22Rv1 (cell line): ENCODE results near the gene CAMTA1.

Experiments
- CTCF ChIP-seq: fragments of 450-650 bp; IDR thresholded peaks from 2 replicates; pipeline ENCODE4 v1.5.1; 2017; ENCODE audit warnings: mild to moderate bottlenecking
- ZFX ChIP-seq: fragments of 450-650 bp; IDR thresholded peaks from 2 replicates; pipeline ENCODE4 v1.6.1; 2017; ENCODE audit warnings: antibody characterized with exemption, borderline replicate concordance

DNA sequence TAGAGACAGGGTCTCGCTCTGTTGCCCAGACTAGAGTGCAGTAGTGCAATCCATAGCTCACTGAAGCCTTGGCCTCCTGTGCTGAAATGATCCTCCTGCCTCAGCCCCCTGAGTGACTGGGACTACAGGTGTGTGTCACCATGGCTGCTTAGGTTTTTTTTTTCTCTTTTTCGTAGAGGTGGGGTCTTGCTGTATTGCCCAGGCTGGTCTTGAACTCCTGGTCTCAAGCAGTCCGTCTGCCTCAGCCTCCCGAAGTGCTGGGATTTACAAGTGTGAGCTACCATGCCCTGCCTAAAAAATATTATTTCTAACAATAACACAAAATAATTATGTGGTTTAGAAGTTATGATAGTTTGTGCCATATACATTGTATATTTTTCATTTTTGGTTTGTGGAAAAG is 9.9 kb downstream of the CAMTA1 start:
- TF ChIP-seq CTCF (no peak), ZFX (no peak)
